Upper lobe of left lung (tissue), 6 donors: ENCODE results near the gene CALY. TPM values are rescaled to one million over a fixed set of nuclear protein-coding genes. Genes with fewer than 3 reads are reported as not detected.
"Not testable (repeated sequence)": the region's sequence is repeated elsewhere in the genome, so short reads cannot be mapped to it uniquely, and the experiment has no call there.

Experiments used
- ATAC-seq, 2 donors: fragments of 200-7000 bp; cut with Tn5 transposase; one replicate each; pipeline ENCODE4 v1.9.1; 2022; ENCODE audit warnings: mild to moderate bottlenecking in 2 of 2, moderate library complexity in 2 of 2; ENCODE audit not compliant: low FRiP score in 2 of 2
- DNase-seq, 2 donors: peaks; one replicate each; pipeline ENCODE4 v3.0.0-alpha.2; 2019 to 2020
- H3K27ac ChIP-seq, 4 donors: fragments of 200-600 bp; sonication (generic); one replicate each; pipeline ENCODE4 v1.5.1; 2016 to 2019
- H3K27me3 ChIP-seq, 4 donors: fragments of 200-600 bp; sonication (generic); one replicate each; pipeline ENCODE4 v1.5.1; 2017 to 2019
- H3K36me3 ChIP-seq, 4 donors: fragments of 200-600 bp; sonication (generic); one replicate each; pipeline ENCODE4 v1.5.1; 2016 to 2019
- H3K4me1 ChIP-seq, 4 donors: fragments of 200-600 bp; sonication (generic); one replicate each; pipeline ENCODE4 v1.5.1; 2018 to 2019
- H3K4me3 ChIP-seq, 4 donors: fragments of 200-600 bp; sonication (generic); one replicate each; pipeline ENCODE4 v1.5.1; 2017 to 2019; ENCODE audit warnings: mild to moderate bottlenecking in 2 of 4, moderate library complexity in 1 of 4
- H3K9me3 ChIP-seq, 4 donors: fragments of 200-600 bp; sonication (generic); one replicate each; pipeline ENCODE4 v1.5.1; 2018 to 2019
- EP300 ChIP-seq, 4 donors: sonication (generic); formaldehyde crosslinking; IDR thresholded peaks; one replicate each; pipeline ENCODE4 v1.5.1; 2017; ENCODE audit warnings: antibody characterized with exemption in 4 of 4, control low read depth in 2 of 4
- POLR2A ChIP-seq, 4 donors: fragments of 450-650 bp; IDR thresholded peaks; one replicate each; pipeline ENCODE4 v1.5.1; 2016 to 2017; ENCODE audit warnings: antibody characterized with exemption in 4 of 4, mild to moderate bottlenecking in 2 of 4
- POLR2AphosphoS5 ChIP-seq, 2 donors: sonication (generic); formaldehyde crosslinking; IDR thresholded peaks; one replicate each; pipeline ENCODE4 v1.5.1; 2017; ENCODE audit warnings: antibody characterized with exemption in 2 of 2
- WGBS, 2 donors: methylation state at CpG; one replicate each; pipeline ENCODE4 v1.1.5; 2017 to 2018; 5-methylcytosine and 5-hydroxymethylcytosine counted together
- total RNA-seq, 6 donors: library from RNA; depleted of rRNA in 4 of 6; stranded (reverse); fragments of >200 nt in 4 of 6; gene quantifications; one replicate each; pipeline versions ENCODE4 v1.1.0 to v1.2.1, GENCODE V29; 2016 to 2021
- TF ChIP-seq, protein P1 (sequence below), 6 experiments: fragments of 450-650 bp in 4 of 6; fragments of 200-600 bp in 2 of 6; sonication (generic) in 2 of 6; IDR thresholded peaks; one replicate each; pipeline ENCODE4 v1.5.1; 2016 to 2019; ENCODE audit warnings: antibody characterized with exemption in 6 of 6
- donor health status: DM: no; HTN: no; CAD: no; lungs with moderate emphysema.
- donor health status: DM: no; HTN: yes; CAD: no; lungs with severe emphysema.

Gene CALY
- total RNA-seq, 6 donors from 2014 or later = 7.4 TPM; not detected in 5

DNA sequence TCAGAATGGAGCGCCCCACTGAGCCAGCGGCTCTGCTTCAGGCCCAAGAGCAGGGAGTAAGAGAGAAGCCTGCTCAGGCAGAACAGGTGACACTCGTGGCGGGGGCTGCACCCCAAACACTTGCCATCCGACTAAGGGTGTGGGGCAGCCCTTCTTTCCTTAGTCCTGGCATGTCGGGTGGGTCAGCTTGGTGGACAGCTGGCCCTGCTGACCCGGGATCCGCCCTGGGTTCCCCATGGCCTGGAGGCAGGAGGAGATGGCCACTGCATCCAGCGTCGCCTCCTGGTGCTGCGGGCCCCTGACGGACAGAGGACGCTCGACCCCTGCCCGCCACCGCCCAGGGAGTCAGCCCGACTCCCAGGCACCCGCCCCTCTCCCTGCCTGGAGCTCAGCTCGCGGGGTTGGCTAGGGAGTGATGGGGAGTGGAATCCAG, 41.1 kb upstream of the CALY start:
- H3K27ac ChIP-seq = peak overlapping the region; percentile 68 to 87 (median 80)
- H3K9me3 ChIP-seq = no peaks in the 10 kb centered on the region
- H3K4me1 ChIP-seq = peaks cover 18 to 35% (median 22%) of the 10 kb centered on the region in 4 donors
- H3K27me3 ChIP-seq = no peaks in the 10 kb centered on the region
- 10 to 59% methylated on average over 8 to 9 of the region's 20 CpGs for WGBS, 2 donors
- TF ChIP-seq POLR2A (IDR thresholded peaks at IDR 0.05) = no peak
- no peak for TF ChIP-seq POLR2AphosphoS5 (IDR thresholded peaks at IDR 0.05)
- no peak for TF ChIP-seq EP300 (IDR thresholded peaks at IDR 0.05)
- TF ChIP-seq, protein P1, sequence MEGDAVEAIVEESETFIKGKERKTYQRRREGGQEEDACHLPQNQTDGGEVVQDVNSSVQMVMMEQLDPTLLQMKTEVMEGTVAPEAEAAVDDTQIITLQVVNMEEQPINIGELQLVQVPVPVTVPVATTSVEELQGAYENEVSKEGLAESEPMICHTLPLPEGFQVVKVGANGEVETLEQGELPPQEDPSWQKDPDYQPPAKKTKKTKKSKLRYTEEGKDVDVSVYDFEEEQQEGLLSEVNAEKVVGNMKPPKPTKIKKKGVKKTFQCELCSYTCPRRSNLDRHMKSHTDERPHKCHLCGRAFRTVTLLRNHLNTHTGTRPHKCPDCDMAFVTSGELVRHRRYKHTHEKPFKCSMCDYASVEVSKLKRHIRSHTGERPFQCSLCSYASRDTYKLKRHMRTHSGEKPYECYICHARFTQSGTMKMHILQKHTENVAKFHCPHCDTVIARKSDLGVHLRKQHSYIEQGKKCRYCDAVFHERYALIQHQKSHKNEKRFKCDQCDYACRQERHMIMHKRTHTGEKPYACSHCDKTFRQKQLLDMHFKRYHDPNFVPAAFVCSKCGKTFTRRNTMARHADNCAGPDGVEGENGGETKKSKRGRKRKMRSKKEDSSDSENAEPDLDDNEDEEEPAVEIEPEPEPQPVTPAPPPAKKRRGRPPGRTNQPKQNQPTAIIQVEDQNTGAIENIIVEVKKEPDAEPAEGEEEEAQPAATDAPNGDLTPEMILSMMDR (IDR thresholded peaks at IDR 0.05) = no peak
- DNase-seq (peak in 1 of 2 donors; percentile 84), ATAC-seq (peak; percentile 2 to 3)
- H3K36me3 ChIP-seq = no peaks in the 10 kb centered on the region
- peak overlapping the region; percentile 94 to 99 (median 97) for H3K4me3 ChIP-seq

DNA sequence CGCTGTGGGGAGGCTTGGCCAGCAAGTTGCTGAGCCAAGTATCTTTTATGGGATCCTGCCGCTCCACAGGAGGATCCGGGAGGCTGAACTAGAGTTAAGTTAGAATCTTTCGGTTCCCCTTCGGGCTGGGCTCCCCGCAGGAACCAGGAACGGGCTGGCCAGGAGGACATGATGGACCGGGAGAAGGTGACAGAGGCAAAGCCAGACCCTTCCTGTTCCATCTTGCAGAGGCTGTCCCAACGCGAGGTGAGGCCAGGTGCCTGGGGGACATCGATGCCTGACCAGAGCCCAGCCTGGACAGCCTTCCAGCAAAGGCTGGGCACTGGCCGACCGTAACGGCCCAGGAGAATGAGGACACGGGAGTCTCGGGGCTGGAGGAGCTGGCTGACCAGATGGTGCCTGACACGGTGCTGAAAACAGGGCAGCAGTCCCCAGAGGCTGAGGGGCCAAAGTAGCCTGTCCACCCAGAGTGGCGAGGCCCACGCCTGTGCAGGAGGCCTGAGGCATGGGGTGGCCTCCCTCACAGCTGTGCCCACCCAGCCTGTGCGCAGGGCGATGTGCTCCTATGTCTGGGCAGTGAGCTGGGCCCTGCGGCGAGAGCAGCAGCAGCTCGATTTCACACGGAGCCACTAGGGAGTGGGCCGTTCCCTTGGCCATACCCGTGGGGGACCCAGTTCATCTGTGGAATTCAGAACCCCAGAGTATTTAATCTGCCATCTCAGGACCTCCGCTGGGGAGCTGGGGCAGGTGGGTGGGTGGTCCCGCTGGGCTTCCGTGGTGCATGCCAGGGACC, 40.5 kb upstream of the CALY start:
- H3K27ac ChIP-seq = peak overlapping the region in 1 of 4 donors; percentile 76
- TF ChIP-seq EP300 (IDR thresholded peaks at IDR 0.05) (no peak), POLR2A (IDR thresholded peaks at IDR 0.05) (no peak), POLR2AphosphoS5 (IDR thresholded peaks at IDR 0.05) (no peak)
- TF ChIP-seq, protein P1 (IDR thresholded peaks at IDR 0.05) = no peak
- no peaks in the 10 kb centered on the region for H3K9me3 ChIP-seq
- no peaks in the 10 kb centered on the region for H3K27me3 ChIP-seq
- H3K4me3 ChIP-seq = no peak overlapping the region
- H3K36me3 ChIP-seq = no peaks in the 10 kb centered on the region
- no peak for ATAC-seq
- DNase-seq = no peak
- WGBS, 2 donors = 93 to 95% methylated on average over 12 to 29 of the region's 30 CpGs
- H3K4me1 ChIP-seq = peaks cover 23 to 41% (median 26%) of the 10 kb centered on the region in 4 donors

DNA sequence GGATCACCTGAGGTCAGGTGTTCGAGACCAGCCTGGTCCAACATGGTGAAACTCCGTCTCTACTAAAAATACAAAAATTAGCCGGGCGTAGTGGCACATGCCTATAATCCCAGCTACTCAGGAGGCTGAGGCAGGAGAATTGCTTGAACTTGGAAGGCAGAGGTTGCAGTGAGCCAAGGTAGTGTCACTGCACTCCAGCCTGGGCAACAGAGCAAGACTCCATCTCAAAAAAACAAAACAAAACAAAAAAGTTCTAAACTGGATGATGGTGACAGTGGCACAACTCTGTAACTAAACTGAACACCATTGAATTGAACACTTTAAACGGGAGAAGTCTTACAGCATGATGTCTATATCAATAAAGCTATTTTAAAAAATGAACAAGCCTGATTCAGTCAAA, 39.5 kb upstream of the CALY start:
- DNase-seq = not testable (repeated sequence)
- WGBS, 2 donors = 89 to 94% methylated on average over 5 of the region's 5 CpGs

DNA sequence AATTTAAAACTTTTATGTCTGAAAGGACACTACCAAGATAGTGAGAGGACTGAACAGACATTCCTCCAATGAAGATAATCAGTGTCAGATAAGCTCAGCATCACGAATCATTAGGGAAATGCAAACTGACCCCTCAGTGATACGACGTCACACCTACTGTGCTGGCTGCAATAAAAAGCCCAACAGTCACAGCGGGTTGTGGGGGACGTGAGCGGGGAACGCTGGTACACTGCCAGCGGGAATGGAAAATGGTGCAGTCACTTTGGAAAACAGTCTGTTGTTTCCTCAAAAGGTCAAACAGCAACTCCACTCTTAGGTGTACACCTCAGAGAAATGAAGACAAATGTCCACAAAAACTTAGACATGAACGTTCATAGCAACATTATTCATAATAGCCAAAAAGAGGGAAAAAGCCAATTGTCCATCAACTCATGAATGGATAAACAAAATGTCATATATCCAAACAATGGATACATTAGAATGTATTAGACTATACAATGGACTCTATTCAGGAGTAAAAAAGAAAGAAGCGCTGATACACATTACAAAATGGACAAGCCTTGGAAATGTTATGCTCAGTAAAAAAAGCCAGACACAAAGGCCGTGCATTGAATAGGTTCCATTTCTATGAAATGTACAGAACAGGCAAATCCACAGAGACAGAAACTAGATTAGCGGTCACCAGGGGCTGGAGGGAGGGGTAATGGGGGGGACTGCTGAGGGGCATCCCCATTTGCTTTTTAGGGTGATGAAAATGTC, 38.8 kb upstream of the CALY start:
- no peaks in the 10 kb centered on the region for H3K9me3 ChIP-seq
- H3K27ac ChIP-seq = no peak overlapping the region
- H3K4me1 ChIP-seq = peaks cover 28 to 47% (median 30%) of the 10 kb centered on the region in 4 donors
- no peak for DNase-seq
- no peak overlapping the region for H3K4me3 ChIP-seq
- peaks cover 0 to 3% (median under 1%) of the 10 kb centered on the region in 4 donors for H3K36me3 ChIP-seq
- 84 to 88% methylated on average over 12 of the region's 12 CpGs for WGBS, 2 donors
- no peaks in the 10 kb centered on the region for H3K27me3 ChIP-seq
- no peak for TF ChIP-seq POLR2A (IDR thresholded peaks at IDR 0.05)
- TF ChIP-seq POLR2AphosphoS5 (IDR thresholded peaks at IDR 0.05) = no peak
- TF ChIP-seq EP300 (IDR thresholded peaks at IDR 0.05) = no peak
- TF ChIP-seq, protein P1 (IDR thresholded peaks at IDR 0.05) = no peak
- ATAC-seq = no peak

More for the DNA sequence above, 39.5 kb upstream of the CALY start:
- H3K9me3 ChIP-seq, H3K27me3 ChIP-seq, H3K36me3 ChIP-seq, ATAC-seq, H3K27ac ChIP-seq, H3K4me3 ChIP-seq: not testable (repeated sequence)
- H3K4me1 ChIP-seq = peaks cover 28 to 47% (median 30%) of the 10 kb centered on the region in 4 donors
